OCI-LY1 (cell line): ENCODE measurements around the gene SPOPL.

ENCODE experiments used
- H2AFZ ChIP-seq: fragments of 200-600 bp; sonication (generic), shearing (Covaris generic); 2 replicates; pipeline ENCODE4 v1.6.0; 2014; ENCODE audit warnings: antibody characterized with exemption, mild to moderate bottlenecking, low read length
- H3F3A ChIP-seq: fragments of 200-600 bp; sonication (generic), shearing (Covaris generic); 2 replicates; pipeline ENCODE4 v1.6.0; 2014; ENCODE audit warnings: mild to moderate bottlenecking, antibody characterized with exemption, low read length, moderate library complexity; ENCODE audit not compliant: insufficient read depth
- H3K27ac ChIP-seq: fragments of 200-600 bp; sonication (generic); 2 replicates; pipeline ENCODE4 v1.5.1; 2014; ENCODE audit warnings: low read length, mixed run types, mild to moderate bottlenecking, low read depth; ENCODE audit not compliant: poor library complexity, severe bottlenecking
- H3K27me3 ChIP-seq: fragments of 200-600 bp; sonication (generic); 2 replicates; pipeline ENCODE4 v1.6.0; 2014; ENCODE audit warnings: antibody characterized with exemption, mild to moderate bottlenecking, low read length, moderate library complexity; ENCODE audit not compliant: insufficient read depth
- H3K36me3 ChIP-seq: fragments of 200-600 bp; sonication (generic); 2 replicates; pipeline ENCODE4 v1.6.1; 2014; ENCODE audit warnings: mild to moderate bottlenecking, antibody characterized with exemption, low read length, moderate library complexity, mixed read lengths; ENCODE audit not compliant: insufficient read depth
- H3K4me1 ChIP-seq: fragments of 200-600 bp; sonication (generic); 2 replicates; pipeline ENCODE4 v1.5.1; 2014; ENCODE audit warnings: mild to moderate bottlenecking, low read length, moderate library complexity; ENCODE audit not compliant: insufficient read depth, severe bottlenecking
- H3K4me2 ChIP-seq: fragments of 200-600 bp; sonication (generic), shearing (Covaris generic); 2 replicates; pipeline ENCODE4 v1.6.1; 2014; ENCODE audit warnings: low read length
- H3K4me3 ChIP-seq: fragments of 200-600 bp; sonication (generic); 2 replicates; pipeline ENCODE4 v1.5.1; 2014; ENCODE audit warnings: low read length, low read depth, mild to moderate bottlenecking, mixed read lengths; ENCODE audit not compliant: poor library complexity, severe bottlenecking
- H3K79me2 ChIP-seq: fragments of 200-600 bp; shearing (Covaris generic); 2 replicates; pipeline ENCODE4 v1.6.1; 2016; ENCODE audit warnings: mixed run types, low read length, mixed read lengths; ENCODE audit not compliant: insufficient read depth
- H3K9ac ChIP-seq: fragments of 200-600 bp; sonication (generic), shearing (Covaris generic); 2 replicates; pipeline ENCODE4 v1.6.1; 2014; ENCODE audit warnings: mild to moderate bottlenecking, low read length, mixed read lengths
- H3K9me2 ChIP-seq: fragments of 200-600 bp; sonication (generic), shearing (Covaris generic); 2 replicates; pipeline ENCODE4 v1.6.1; 2014; ENCODE audit warnings: low read depth, mild to moderate bottlenecking, low read length, mixed read lengths
- H3K9me3 ChIP-seq: fragments of 200-600 bp; shearing (Covaris generic); 2 replicates; pipeline ENCODE4 v1.6.1; 2014; ENCODE audit warnings: low read length, mixed read lengths
- H4K20me1 ChIP-seq: fragments of 200-600 bp; sonication (generic), shearing (Covaris generic); 2 replicates; pipeline ENCODE4 v1.6.0; 2016; ENCODE audit warnings: mild to moderate bottlenecking, low read length; ENCODE audit not compliant: insufficient read depth
- EZH2 ChIP-seq: fragments of 200-600 bp; sonication (generic), shearing (Covaris generic); IDR thresholded peaks from 2 replicates; pipeline ENCODE4 v1.8.0; 2017; ENCODE audit warnings: borderline replicate concordance, mixed run types, mild to moderate bottlenecking, antibody characterized with exemption, low read length, moderate library complexity, mixed read lengths
- TF ChIP-seq, protein P1 (sequence below): fragments of 200-600 bp; sonication (generic), shearing (Covaris generic); IDR thresholded peaks from 2 replicates; pipeline ENCODE4 v1.5.1; 2017; ENCODE audit warnings: mild to moderate bottlenecking, antibody characterized with exemption, low read length, moderate library complexity, mixed read lengths

Gene SPOPL

DNA sequence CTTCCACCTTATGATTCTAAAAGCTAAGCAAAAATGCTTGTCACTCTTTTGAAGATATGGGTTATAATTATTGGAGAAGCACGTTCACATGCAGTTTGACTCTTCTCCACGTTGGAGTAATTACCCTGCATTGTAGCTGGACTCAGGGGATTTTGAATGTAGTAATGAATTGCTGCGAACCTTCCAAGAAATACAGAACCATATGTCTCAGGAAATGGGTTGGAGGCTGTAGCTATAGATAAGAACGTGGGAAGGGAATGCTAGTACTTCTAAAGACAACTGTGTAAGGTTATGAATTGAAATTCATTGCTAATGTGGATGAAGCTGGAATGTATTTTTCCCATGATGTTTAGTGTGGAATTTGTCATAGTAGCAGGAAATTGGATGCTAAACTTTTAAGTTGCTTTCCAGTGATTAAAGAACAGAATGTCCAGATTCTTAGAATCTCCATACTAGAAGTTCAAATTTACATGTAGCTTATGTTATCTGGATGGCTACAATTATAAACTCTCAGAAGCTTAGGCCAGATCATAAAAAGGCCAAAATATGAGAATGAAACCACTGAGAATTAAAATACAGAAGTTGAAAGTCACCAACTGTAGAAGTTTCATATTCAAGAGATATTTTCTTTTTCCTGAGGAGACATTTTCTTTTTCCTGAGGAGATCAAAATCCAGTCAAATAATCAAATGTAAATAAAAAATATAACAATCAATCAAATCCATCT lies 27.3 kb upstream of the SPOPL start:
- Histone ChIP-seq H3K4me3 (no peak overlapping the region), H3K9me3 (no peaks in the 10 kb centered on the region), H3K4me1 (peaks cover 6% of the 10 kb centered on the region), H3F3A (no peaks in the 10 kb centered on the region), H3K36me3 (no peaks in the 10 kb centered on the region), H3K79me2 (no peaks in the 10 kb centered on the region), H2AFZ (no peak overlapping the region), H3K27ac (no peak overlapping the region), H3K4me2 (no peak overlapping the region), H4K20me1 (no peaks in the 10 kb centered on the region), H3K27me3 (no peaks in the 10 kb centered on the region), H3K9me2 (no peaks in the 10 kb centered on the region), H3K9ac (no peak overlapping the region)
- TF ChIP-seq, protein P1, sequence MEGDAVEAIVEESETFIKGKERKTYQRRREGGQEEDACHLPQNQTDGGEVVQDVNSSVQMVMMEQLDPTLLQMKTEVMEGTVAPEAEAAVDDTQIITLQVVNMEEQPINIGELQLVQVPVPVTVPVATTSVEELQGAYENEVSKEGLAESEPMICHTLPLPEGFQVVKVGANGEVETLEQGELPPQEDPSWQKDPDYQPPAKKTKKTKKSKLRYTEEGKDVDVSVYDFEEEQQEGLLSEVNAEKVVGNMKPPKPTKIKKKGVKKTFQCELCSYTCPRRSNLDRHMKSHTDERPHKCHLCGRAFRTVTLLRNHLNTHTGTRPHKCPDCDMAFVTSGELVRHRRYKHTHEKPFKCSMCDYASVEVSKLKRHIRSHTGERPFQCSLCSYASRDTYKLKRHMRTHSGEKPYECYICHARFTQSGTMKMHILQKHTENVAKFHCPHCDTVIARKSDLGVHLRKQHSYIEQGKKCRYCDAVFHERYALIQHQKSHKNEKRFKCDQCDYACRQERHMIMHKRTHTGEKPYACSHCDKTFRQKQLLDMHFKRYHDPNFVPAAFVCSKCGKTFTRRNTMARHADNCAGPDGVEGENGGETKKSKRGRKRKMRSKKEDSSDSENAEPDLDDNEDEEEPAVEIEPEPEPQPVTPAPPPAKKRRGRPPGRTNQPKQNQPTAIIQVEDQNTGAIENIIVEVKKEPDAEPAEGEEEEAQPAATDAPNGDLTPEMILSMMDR, result no peak
- no peak for TF ChIP-seq EZH2

DNA sequence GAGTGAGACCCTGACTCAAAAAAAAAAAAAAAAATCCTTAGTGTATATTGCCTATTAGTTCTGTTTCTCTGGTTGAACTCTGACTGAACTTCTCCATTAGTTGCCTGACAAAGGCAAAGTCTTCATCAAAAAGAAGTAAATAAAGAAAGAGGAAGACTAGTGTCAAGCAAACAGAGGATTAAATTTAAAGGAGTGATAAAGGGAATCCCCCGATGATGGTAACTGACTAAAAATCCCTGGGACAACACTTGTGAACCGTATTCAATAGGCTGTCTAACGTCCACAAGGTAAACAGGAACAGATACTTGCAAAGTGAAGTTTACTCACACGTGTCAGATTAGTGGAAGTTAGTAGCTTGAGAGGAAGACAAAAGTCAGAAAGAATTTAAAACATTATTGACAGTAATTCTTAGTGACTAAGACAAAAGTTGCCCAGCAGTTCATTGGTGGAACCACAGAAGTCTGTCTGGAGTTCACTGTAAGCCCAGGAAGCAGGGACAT lies 26.2 kb upstream of the SPOPL start:
- H3K4me1 ChIP-seq, result peaks cover 6% of the 10 kb centered on the region
- H4K20me1 ChIP-seq, result no peaks in the 10 kb centered on the region
- no peaks in the 10 kb centered on the region for H3K36me3 ChIP-seq
- H3K4me2 ChIP-seq, result no peak overlapping the region
- H3K4me3 ChIP-seq, result no peak overlapping the region
- no peak overlapping the region for H2AFZ ChIP-seq
- no peaks in the 10 kb centered on the region for H3K9me2 ChIP-seq
- no peaks in the 10 kb centered on the region for H3F3A ChIP-seq
- no peaks in the 10 kb centered on the region for H3K27me3 ChIP-seq
- no peak overlapping the region for H3K27ac ChIP-seq
- no peak overlapping the region for H3K9ac ChIP-seq
- no peaks in the 10 kb centered on the region for H3K79me2 ChIP-seq
- TF ChIP-seq EZH2, result no peak
- TF ChIP-seq, protein P1, result no peak
- H3K9me3 ChIP-seq, result no peaks in the 10 kb centered on the region

DNA sequence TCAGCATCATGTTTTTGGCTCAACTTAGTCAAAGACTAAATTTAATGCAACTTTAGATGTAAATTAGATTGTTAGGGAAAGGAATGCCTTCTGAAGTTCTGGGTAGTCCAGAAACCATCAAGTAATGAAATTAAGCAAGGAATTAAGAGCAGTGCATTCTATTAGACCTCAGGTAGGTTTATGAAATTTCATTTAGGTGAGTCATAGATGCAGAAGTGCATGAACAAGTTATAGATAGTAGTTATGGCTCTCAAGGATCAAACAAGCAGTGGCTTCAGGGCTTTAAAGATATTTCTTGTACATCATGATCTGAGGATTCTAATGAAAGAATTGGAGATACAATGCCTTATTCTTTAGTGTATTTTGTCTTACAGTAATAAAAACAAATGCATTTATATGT lies 25.4 kb upstream of the SPOPL start:
- no peaks in the 10 kb centered on the region for H3K79me2 ChIP-seq
- no peaks in the 10 kb centered on the region for H3K9me2 ChIP-seq
- no peaks in the 10 kb centered on the region for H3K9me3 ChIP-seq
- peaks cover 6% of the 10 kb centered on the region for H3K4me1 ChIP-seq
- H2AFZ ChIP-seq, result no peak overlapping the region
- H3K4me2 ChIP-seq, result no peak overlapping the region
- no peak overlapping the region for H3K9ac ChIP-seq
- H3K4me3 ChIP-seq, result no peak overlapping the region
- H3K36me3 ChIP-seq, result no peaks in the 10 kb centered on the region
- no peaks in the 10 kb centered on the region for H4K20me1 ChIP-seq
- H3K27me3 ChIP-seq, result no peaks in the 10 kb centered on the region
- H3F3A ChIP-seq, result no peaks in the 10 kb centered on the region
- TF ChIP-seq, protein P1, result no peak
- no peak for TF ChIP-seq EZH2
- H3K27ac ChIP-seq, result no peak overlapping the region
